Measurements from ENCODE around the gene GALNT10. TPM values are rescaled to one million over a fixed set of nuclear protein-coding genes. Genes with fewer than 3 reads are reported as not detected.

Gene GALNT10
- total RNA-seq, 1 experiment from 2014 or later, result 23.4 TPM

GRCh38 chr5:154365823-154366222 is 175.3 kb downstream of the GALNT10 start:
- Mint-ChIP-seq H3K4me3 (ENCODE audit: unreplicated experiment) (no peak overlapping the region), H3K27ac (ENCODE audit: unreplicated experiment) (no peak overlapping the region)
- H3K4me3 ChIP-seq (ENCODE audit: low read depth, low read length), result no peak overlapping the region

GRCh38 chr5:154366353-154366752 is 175.8 kb downstream of the GALNT10 start:
- no peaks in the 10 kb centered on the region for H3K27me3 ChIP-seq (replicated peaks; ENCODE audit: control insufficient read depth, insufficient read depth, low read length)
- no peak overlapping the region for H3K27ac Mint-ChIP-seq (ENCODE audit: unreplicated experiment)
- no TSS peak for BruUV-seq (replicated peaks)
- H3K36me3 ChIP-seq (ENCODE audit: control insufficient read depth, insufficient read depth, low read length), result no peaks in the 10 kb centered on the region
- no peak overlapping the region for H3K4me3 ChIP-seq (ENCODE audit: low read depth, low read length)
- no peaks in the 10 kb centered on the region for H3K27me3 Mint-ChIP-seq (ENCODE audit: insufficient read depth, unreplicated experiment)
- no peaks in the 10 kb centered on the region for H3K9me3 Mint-ChIP-seq (ENCODE audit: unreplicated experiment)
- DNase-seq, result no peak
- H3K4me1 ChIP-seq, result peaks cover 18% of the 10 kb centered on the region; the same call in 1 of the 2 replicates
- no peaks in the 10 kb centered on the region for H3K9me3 ChIP-seq
- H3K36me3 Mint-ChIP-seq (ENCODE audit: insufficient read depth, unreplicated experiment), result no peaks in the 10 kb centered on the region
- TF ChIP-seq, protein P1, sequence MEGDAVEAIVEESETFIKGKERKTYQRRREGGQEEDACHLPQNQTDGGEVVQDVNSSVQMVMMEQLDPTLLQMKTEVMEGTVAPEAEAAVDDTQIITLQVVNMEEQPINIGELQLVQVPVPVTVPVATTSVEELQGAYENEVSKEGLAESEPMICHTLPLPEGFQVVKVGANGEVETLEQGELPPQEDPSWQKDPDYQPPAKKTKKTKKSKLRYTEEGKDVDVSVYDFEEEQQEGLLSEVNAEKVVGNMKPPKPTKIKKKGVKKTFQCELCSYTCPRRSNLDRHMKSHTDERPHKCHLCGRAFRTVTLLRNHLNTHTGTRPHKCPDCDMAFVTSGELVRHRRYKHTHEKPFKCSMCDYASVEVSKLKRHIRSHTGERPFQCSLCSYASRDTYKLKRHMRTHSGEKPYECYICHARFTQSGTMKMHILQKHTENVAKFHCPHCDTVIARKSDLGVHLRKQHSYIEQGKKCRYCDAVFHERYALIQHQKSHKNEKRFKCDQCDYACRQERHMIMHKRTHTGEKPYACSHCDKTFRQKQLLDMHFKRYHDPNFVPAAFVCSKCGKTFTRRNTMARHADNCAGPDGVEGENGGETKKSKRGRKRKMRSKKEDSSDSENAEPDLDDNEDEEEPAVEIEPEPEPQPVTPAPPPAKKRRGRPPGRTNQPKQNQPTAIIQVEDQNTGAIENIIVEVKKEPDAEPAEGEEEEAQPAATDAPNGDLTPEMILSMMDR (IDR thresholded peaks at IDR 0.05; ENCODE audit: insufficient read depth in 1 of 2, low read depth in 1 of 2, low read length in 1 of 2, severe bottlenecking in 1 of 2, unreplicated experiment in 1 of 2), result no peak
- ChIA-PET CTCF (no interaction called here), POLR2A (no interaction called here)
- H3K4me1 Mint-ChIP-seq (ENCODE audit: low read depth, unreplicated experiment), result peaks cover 10% of the 10 kb centered on the region
- H3K4me3 Mint-ChIP-seq (ENCODE audit: unreplicated experiment), result no peak overlapping the region
- intact Hi-C loops (cut with micrococcal nuclease; ENCODE audit: unreplicated experiment), result no loop called here

More at GRCh38 chr5:154365823-154366222, 175.3 kb downstream of the GALNT10 start:
- H3K36me3 ChIP-seq (ENCODE audit: control insufficient read depth, insufficient read depth, low read length), result no peaks in the 10 kb centered on the region
- no peaks in the 10 kb centered on the region for H3K9me3 Mint-ChIP-seq (ENCODE audit: unreplicated experiment)
- CTCF ChIA-PET, result no interaction called here
- intact Hi-C loops (cut with micrococcal nuclease; ENCODE audit: unreplicated experiment), result no loop called here
- DNase-seq, result no peak
- no peaks in the 10 kb centered on the region for H3K9me3 ChIP-seq
- peaks cover 10% of the 10 kb centered on the region for H3K4me1 Mint-ChIP-seq (ENCODE audit: low read depth, unreplicated experiment)
- no peaks in the 10 kb centered on the region for H3K27me3 ChIP-seq (replicated peaks; ENCODE audit: control insufficient read depth, insufficient read depth, low read length)
- H3K4me1 ChIP-seq, result peaks cover 18% of the 10 kb centered on the region; the same call in 1 of the 2 replicates
- POLR2A ChIA-PET, result no interaction called here
- no peaks in the 10 kb centered on the region for H3K36me3 Mint-ChIP-seq (ENCODE audit: insufficient read depth, unreplicated experiment)
- BruUV-seq (replicated peaks), result no TSS peak
- TF ChIP-seq, protein P1 (IDR thresholded peaks at IDR 0.05; ENCODE audit: insufficient read depth in 1 of 2, low read depth in 1 of 2, low read length in 1 of 2, severe bottlenecking in 1 of 2, unreplicated experiment in 1 of 2), result no peak
- H3K27me3 Mint-ChIP-seq (ENCODE audit: insufficient read depth, unreplicated experiment), result no peaks in the 10 kb centered on the region

GRCh38 chr5:154367101-154367500 is 176.6 kb downstream of the GALNT10 start:
- DNase-seq, result no peak
- Histone ChIP-seq H3K4me3 (ENCODE audit: low read depth, low read length) (no peak overlapping the region), H3K4me1 (peaks cover 18% of the 10 kb centered on the region; the same call in 1 of the 2 replicates), H3K36me3 (ENCODE audit: control insufficient read depth, insufficient read depth, low read length) (no peaks in the 10 kb centered on the region), H3K27me3 (replicated peaks; ENCODE audit: control insufficient read depth, insufficient read depth, low read length) (no peaks in the 10 kb centered on the region), H3K9me3 (no peaks in the 10 kb centered on the region)
- H3K4me3 Mint-ChIP-seq (ENCODE audit: unreplicated experiment), result no peak overlapping the region
- no peaks in the 10 kb centered on the region for H3K9me3 Mint-ChIP-seq (ENCODE audit: unreplicated experiment)
- peaks cover 10% of the 10 kb centered on the region for H3K4me1 Mint-ChIP-seq (ENCODE audit: low read depth, unreplicated experiment)
- H3K36me3 Mint-ChIP-seq (ENCODE audit: insufficient read depth, unreplicated experiment), result no peaks in the 10 kb centered on the region
- H3K27me3 Mint-ChIP-seq (ENCODE audit: insufficient read depth, unreplicated experiment), result no peaks in the 10 kb centered on the region
- BruUV-seq (replicated peaks), result no TSS peak
- TF ChIP-seq, protein P1 (IDR thresholded peaks at IDR 0.05; ENCODE audit: insufficient read depth in 1 of 2, low read depth in 1 of 2, low read length in 1 of 2, severe bottlenecking in 1 of 2, unreplicated experiment in 1 of 2), result no peak
- intact Hi-C loops (cut with micrococcal nuclease; ENCODE audit: unreplicated experiment), result no loop called here
- POLR2A ChIA-PET, result no interaction called here
- CTCF ChIA-PET, result no interaction called here
- no peak overlapping the region for H3K27ac Mint-ChIP-seq (ENCODE audit: unreplicated experiment)
